Panc1 (cell line): Measurements from ENCODE around the gene KCNMA1.

ENCODE experiments used
- POLR2AphosphoS5 ChIP-seq: IDR thresholded peaks from 2 replicates; pipeline ENCODE4 v1.6.1; 2012; ENCODE audit warnings: mild to moderate bottlenecking, low read depth, low read length, moderate library complexity
- SIN3A ChIP-seq: IDR thresholded peaks from 2 replicates; pipeline ENCODE4 v1.6.1; 2012; ENCODE audit warnings: low read depth, mild to moderate bottlenecking, low read length, moderate library complexity, borderline replicate concordance; ENCODE audit not compliant: insufficient read depth
- TF ChIP-seq, protein P1 (sequence below): fragments of 450-650 bp; IDR thresholded peaks from 2 replicates; pipeline ENCODE4 v1.5.1; 2017; ENCODE audit warnings: mild to moderate bottlenecking
- TF ChIP-seq, protein P2 (sequence below), 2 experiments: IDR thresholded peaks; 2 replicates each; pipeline ENCODE4 v1.6.1; 2011 to 2012; ENCODE audit warnings: low read depth in 2 of 2, control low read depth in 1 of 2, low read length in 1 of 2, mild to moderate bottlenecking in 1 of 2, moderate library complexity in 1 of 2; ENCODE audit not compliant: insufficient read depth in 1 of 2

DNA sequence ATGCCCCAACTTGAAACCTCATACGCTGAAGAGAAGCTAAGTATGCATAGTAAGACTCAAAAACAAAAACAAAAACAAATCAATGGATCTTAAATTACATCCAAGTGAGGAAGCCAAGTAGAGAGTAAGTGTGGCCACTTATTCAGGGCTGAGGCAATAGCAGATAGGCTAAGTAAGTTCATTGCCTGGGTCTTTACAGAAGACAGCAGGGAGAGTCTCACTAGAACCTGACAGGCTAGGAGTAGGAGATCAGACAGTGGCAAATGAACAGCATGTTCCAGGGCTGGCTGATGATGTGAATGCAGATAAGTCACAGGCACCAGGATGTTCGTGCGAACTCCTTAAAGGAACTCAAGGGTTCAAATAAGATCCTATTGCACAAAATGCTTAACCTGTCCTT is 568.6 kb downstream of the KCNMA1 start:
- TF ChIP-seq POLR2AphosphoS5 = no peak
- TF ChIP-seq, protein P1, sequence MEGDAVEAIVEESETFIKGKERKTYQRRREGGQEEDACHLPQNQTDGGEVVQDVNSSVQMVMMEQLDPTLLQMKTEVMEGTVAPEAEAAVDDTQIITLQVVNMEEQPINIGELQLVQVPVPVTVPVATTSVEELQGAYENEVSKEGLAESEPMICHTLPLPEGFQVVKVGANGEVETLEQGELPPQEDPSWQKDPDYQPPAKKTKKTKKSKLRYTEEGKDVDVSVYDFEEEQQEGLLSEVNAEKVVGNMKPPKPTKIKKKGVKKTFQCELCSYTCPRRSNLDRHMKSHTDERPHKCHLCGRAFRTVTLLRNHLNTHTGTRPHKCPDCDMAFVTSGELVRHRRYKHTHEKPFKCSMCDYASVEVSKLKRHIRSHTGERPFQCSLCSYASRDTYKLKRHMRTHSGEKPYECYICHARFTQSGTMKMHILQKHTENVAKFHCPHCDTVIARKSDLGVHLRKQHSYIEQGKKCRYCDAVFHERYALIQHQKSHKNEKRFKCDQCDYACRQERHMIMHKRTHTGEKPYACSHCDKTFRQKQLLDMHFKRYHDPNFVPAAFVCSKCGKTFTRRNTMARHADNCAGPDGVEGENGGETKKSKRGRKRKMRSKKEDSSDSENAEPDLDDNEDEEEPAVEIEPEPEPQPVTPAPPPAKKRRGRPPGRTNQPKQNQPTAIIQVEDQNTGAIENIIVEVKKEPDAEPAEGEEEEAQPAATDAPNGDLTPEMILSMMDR = no peak
- TF ChIP-seq, protein P2, sequence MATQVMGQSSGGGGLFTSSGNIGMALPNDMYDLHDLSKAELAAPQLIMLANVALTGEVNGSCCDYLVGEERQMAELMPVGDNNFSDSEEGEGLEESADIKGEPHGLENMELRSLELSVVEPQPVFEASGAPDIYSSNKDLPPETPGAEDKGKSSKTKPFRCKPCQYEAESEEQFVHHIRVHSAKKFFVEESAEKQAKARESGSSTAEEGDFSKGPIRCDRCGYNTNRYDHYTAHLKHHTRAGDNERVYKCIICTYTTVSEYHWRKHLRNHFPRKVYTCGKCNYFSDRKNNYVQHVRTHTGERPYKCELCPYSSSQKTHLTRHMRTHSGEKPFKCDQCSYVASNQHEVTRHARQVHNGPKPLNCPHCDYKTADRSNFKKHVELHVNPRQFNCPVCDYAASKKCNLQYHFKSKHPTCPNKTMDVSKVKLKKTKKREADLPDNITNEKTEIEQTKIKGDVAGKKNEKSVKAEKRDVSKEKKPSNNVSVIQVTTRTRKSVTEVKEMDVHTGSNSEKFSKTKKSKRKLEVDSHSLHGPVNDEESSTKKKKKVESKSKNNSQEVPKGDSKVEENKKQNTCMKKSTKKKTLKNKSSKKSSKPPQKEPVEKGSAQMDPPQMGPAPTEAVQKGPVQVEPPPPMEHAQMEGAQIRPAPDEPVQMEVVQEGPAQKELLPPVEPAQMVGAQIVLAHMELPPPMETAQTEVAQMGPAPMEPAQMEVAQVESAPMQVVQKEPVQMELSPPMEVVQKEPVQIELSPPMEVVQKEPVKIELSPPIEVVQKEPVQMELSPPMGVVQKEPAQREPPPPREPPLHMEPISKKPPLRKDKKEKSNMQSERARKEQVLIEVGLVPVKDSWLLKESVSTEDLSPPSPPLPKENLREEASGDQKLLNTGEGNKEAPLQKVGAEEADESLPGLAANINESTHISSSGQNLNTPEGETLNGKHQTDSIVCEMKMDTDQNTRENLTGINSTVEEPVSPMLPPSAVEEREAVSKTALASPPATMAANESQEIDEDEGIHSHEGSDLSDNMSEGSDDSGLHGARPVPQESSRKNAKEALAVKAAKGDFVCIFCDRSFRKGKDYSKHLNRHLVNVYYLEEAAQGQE (IDR thresholded peaks at IDR 0.05; ENCODE audit: insufficient read depth in 1 of 2, low read depth in 2 of 2, low read length in 1 of 2) = no peak
- TF ChIP-seq SIN3A = no peak
